KBM-7 (cell line): ENCODE results near the gene KDELR1.
"Not testable (repeated sequence)": the region's sequence is repeated elsewhere in the genome, so short reads cannot be mapped to it uniquely, and the experiment has no call there.

ENCODE experiments used
- DNase-seq: peaks from one replicate; pipeline ENCODE4 v3.0.0-alpha.2; 2015
- in situ Hi-C: fragments of 300-500 bp; cut with MboI; formaldehyde crosslinking; loops from 2 replicates; pipeline ENCODE4 v1.14.3; 2020; ENCODE audit warnings: low sequenced_read_pairs, low pct_unique_long_range_greater_than_20kb, mixed read lengths

The KDELR1 gene

DNA sequence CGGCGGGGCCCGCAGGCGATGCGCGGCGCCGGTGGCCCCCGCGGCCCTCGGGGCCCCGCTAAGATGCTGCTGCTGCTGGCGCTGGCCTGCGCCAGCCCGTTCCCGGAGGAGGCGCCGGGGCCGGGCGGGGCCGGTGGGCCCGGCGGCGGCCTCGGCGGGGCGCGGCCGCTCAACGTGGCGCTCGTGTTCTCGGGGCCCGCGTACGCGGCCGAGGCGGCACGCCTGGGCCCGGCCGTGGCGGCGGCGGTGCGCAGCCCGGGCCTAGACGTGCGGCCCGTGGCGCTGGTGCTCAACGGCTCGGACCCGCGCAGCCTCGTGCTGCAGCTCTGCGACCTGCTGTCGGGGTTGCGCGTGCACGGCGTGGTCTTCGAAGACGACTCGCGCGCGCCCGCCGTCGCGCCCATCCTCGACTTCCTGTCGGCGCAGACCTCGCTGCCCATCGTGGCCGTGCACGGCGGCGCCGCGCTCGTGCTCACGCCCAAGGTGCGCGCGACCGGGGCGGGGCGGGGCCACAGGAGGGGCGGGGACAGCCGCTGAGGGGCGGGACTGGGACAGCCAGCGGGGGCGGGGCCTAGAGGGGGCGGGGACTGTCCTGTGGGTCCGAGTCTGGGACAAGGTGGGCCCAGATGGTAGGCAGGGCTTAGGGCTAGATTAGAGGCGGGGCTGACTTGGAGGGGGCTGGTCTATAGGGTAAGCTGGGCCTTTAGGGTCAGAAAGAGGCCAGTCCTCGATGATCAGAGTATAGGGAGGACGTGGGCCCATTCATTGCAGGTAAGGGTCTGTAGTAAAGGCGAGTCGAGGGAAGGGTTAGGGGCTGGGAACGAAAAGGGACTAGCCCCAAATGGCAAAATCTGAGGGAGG lies 7.3 kb upstream of the KDELR1 start:
- peak; percentile 81 for DNase-seq
- in situ Hi-C loops: no loop called here

DNA sequence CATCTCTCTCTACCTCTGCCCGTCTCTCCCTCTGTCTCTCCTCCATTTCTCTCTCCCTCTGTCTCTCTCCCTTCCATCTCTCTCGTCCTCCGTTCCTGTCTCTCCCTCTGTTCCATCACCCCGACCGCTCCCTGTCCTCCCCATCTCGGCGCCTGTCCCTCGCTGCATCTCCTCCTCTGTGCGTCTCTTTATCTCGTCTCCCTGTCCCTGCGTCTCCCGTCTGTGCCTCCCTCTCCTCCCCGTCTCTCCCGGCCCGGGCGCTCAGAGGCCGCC lies 6.7 kb upstream of the KDELR1 start:
- DNase-seq: no peak
- in situ Hi-C loops: no loop called here

- DNase-seq: peak; percentile 16
- in situ Hi-C loops: no loop called here
Observed at GRCh38 chr19:48397263-48398101, 6.1 kb upstream of the KDELR1 start.

GRCh38 chr19:48396824-48397176 lies 5.4 kb upstream of the KDELR1 start:
- no peak for DNase-seq
- in situ Hi-C loops: no loop called here

DNA sequence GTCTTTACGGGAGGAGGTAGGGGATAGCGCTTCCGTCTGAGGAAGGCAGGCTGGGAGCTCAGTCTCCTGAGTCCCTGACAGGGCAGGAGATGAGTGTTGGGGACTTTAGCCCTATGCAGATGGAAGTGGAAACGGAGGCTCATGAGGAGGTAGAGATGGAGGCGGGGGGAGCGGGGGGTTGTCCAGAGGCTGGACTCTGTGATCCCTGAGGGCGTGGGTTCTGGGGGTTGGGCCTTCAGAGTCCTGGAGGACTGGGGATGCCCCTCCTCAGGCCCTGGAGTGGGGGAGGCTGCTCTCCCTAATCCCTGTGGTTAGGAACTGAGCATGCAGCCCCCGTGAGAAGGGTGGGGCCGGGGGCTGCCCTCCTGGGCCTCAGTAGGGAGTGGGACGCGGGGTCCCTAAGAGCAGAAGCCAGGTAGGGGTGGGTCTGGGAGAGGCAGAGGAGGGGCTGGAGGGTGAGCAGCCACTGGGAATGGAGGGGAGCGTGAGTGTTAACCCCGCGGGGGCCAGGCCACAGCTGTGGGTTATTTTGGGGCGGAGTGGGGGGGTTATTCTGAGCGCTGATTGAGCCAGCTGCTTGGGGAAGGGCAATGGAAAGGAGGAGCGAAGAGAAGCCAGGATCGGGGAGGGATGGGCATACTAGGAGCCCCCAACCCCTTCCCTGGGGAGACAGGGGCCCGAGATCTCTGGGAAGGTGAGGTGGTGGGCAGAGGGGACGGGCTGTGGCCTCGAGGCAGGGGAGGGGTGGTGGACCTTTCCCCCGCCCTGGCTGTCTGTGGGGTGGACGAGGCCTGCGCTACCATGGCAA lies 4.9 kb upstream of the KDELR1 start:
- in situ Hi-C loops: no loop called here

DNA sequence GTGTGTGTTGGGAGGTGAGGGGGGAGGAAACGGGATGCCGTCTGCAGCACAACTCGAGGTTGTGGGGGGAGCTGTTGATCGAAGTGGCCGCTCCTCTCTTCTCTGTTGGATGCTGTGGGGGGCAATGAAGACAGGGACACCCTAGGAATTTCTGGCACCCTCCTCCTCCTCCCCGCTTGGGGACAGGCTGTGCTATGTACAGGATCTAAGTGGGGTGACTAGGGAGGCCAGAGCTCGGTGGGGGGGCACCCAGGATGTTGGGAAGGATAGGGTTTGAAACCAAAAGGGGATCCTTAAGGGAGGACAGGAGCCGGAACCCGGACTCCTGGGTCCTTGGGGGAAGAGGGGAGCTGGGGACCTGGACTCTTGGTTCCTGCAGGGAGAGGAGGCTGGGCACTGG lies 4.1 kb upstream of the KDELR1 start:
- in situ Hi-C loops: no loop called here

More for the DNA sequence above, 4.9 kb upstream of the KDELR1 start:
- no peak for DNase-seq

GRCh38 chr19:48395170-48395455 lies 3.8 kb upstream of the KDELR1 start:
- no peak for DNase-seq
- in situ Hi-C loops: no loop called here

More for the DNA sequence above, 4.1 kb upstream of the KDELR1 start:
- no peak for DNase-seq

DNA sequence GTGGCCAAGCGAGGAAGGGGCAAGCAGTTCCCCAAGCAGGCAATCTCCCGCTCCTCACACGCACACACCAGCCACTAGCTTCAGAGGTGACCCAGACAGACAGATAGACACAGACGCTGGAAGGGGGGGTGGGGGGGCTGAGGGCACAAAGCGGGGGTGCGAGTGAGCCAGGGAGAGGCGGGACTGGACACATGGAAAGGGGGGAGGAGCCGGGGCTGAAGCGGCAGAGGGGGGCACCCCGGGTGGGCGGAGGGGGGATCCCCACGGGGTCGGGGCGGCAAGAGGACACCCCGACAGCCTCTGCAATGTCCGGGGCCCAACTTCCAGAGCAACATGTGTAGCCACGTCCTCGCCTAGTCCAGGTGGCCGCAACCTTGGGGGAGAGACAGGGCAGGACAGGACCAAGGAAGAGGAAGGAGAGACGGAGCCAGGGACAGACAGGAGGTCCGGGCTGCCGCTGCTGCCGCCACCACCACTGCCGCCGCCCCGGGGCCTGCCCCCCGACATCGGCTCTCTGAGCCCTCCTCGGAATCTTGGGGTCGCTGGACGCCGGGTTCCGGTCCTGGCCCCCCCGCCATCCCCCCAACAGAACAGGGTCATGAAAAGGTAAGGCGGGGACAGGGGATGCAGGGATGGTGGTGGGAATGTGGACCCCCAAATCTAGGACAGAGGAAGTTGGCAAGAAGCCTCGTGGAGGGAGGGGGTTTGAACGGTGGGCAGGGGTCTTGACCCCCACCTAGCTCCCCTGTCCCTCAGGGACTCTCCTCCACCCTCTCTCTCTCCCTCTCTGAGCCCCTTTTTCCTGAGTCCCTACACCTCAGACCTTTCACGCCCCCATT lies 3.2 kb upstream of the KDELR1 start:
- no peak for DNase-seq
- in situ Hi-C loops: no loop called here

- in situ Hi-C loops: no loop called here
- peak; percentile 59 for DNase-seq
Observed at GRCh38 chr19:48393559-48394330, 2.4 kb upstream of the KDELR1 start, which contains the start of gene GRIN2D. Gene GRIN2D, plus strand, starts transcription at chr19:48393668. Its CDS starts 4,725 bp downstream, at chr19:48398393.

DNA sequence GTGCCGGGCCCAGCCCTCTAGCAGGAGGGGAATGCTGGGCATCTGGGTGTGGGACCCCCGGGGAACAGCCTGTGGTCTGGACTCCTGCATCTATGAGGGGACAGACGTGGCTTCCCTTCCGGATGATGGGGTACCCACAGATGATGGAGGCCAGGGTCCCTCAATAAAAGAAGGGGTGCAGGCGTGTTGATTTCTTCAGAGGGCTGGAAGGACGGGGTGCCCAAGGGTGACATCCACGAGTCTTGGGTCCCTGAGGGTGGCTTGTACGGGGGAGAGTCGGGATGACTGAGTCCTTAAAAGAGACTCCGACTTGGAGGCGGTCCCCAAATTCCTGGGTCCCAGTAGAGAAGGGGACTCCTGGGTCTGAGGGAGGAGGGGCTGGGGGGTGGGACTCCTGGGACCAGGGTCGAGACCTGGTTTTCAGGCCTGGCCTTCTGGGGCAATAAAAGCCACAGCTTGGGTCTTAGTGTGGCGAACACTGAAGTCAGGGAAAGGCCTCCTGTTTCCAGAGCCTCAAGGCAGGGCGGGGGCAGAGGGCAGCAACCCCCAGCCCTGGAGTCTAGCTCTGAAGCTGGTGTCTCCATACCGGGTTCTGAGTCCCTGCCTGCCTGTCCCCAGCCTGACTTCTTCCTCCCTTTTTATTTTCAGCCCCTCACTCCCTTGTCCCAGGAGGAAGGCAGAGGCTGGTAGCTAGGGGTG lies 1.7 kb upstream of the KDELR1 start:
- in situ Hi-C loops: no loop called here
- no peak for DNase-seq

- DNase-seq, in situ Hi-C loops: not testable (repeated sequence)
Observed at GRCh38 chr19:48392006-48392344, 624 bp upstream of the KDELR1 start.

GRCh38 chr19:48390188-48391099 lies 907 bp downstream of the KDELR1 start:
- peak; percentile 76 for DNase-seq
- in situ Hi-C loops: no loop called here

GRCh38 chr19:48386981-48387380 lies 4.4 kb downstream of the KDELR1 start:
- in situ Hi-C loops: no loop called here
- DNase-seq: no peak

DNA sequence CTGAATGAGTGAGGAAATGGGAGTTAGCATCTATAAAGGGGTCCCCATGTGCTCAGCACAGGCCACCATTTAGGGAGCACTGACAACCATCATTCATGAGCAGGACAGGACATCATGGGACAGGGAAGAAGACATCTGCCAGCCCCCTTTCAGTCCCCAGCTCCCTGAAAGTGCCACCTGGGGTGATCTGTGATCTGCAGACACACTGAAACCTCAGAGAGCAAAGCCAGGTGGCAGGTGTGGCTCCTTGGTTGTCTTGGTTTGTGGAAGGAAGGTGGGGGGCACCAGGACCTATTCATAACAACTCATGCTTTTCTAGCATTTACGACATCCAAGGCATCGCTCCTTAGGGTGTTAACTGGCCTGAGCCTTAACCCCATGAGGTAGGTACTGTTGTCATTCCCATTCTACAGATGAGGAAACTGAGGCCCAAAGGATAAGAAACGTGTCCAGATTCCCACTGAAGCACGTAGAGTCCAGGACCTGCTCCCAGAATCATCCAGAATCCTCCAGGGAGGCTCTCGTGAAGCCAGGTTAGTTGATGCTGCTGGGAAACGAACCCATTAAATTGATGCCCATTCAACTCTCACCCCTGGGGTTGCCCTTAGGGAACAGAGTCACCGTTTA lies 5.8 kb downstream of the KDELR1 start:
- no peak for DNase-seq
- in situ Hi-C loops: no loop called here

DNA sequence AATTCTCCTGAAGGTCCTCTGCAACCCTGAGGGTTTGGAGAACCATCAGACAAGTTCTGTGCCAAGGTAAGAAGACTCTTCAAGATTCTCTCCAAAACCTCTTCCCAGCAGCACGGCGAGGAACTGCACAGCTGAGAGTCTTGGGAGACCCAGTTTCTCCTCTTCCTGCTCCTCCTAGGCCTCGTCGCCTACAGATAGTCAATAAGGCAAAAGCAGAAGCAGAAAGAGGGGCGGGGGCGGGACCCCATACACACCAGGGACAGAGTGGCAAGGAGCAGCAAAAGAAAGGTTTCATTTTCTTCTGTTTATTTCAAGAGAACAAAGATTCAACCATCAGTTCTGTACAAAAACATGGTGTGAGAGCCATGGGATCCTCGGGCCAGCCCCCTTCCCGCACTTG lies 9.1 kb downstream of the KDELR1 start:
- DNase-seq: no peak
- in situ Hi-C loops: no loop called here

- in situ Hi-C loops: no loop called here
- no peak for DNase-seq
Observed at GRCh38 chr19:48381178-48381950, 10.0 kb downstream of the KDELR1 start.
